Measurements from ENCODE around the gene ABCC5.

- TF ChIP-seq KLF7 (tag by site-specific recombination; IDR thresholded peaks at IDR 0.05; ENCODE audit: borderline replicate concordance) (no peak), CTCF (tag by site-specific recombination; IDR thresholded peaks at IDR 0.05) (no peak), ZFHX2 (tag by site-specific recombination; conservative IDR thresholded peaks at IDR 0.05) (no peak), ZNF311 (tag by site-specific recombination; IDR thresholded peaks at IDR 0.05; ENCODE audit: borderline replicate concordance) (no peak), ZNF600 (tag by site-specific recombination; IDR thresholded peaks at IDR 0.05) (no peak), ZNF280D (tag by site-specific recombination; IDR thresholded peaks at IDR 0.05) (no peak), SP7 (tag by site-specific recombination; IDR thresholded peaks at IDR 0.05) (no peak)
These were observed 105.7 kb downstream of the ABCC5 start for GRCh38 chr3:183911763-183912506.
